Neuronal stem cell (in vitro differentiated cells): ENCODE data around the gene GPR161.
"Not testable (repeated sequence)": the region's sequence is repeated elsewhere in the genome, so short reads cannot be mapped to it uniquely, and the experiment has no call there.

Experiments
- DNase-seq: peaks from one replicate; pipeline ENCODE4 v3.0.0-alpha.2; 2013; ENCODE audit warnings: low spot score
- H2AFZ ChIP-seq: one replicate; pipeline ENCODE4 v1.6.1; 2013; ENCODE audit warnings: mild to moderate bottlenecking, low read length, inconsistent platforms
- H2AK5ac ChIP-seq: 2 replicates; pipeline ENCODE4 v1.6.1; 2013; ENCODE audit warnings: low read depth, mild to moderate bottlenecking, inconsistent platforms, low read length, moderate library complexity, mixed read lengths
- H2BK120ac ChIP-seq: 2 replicates; pipeline ENCODE4 v1.6.1; 2013; ENCODE audit warnings: low read depth, mild to moderate bottlenecking, inconsistent platforms, low read length, moderate library complexity, mixed read lengths
- H2BK12ac ChIP-seq: one replicate; pipeline ENCODE4 v1.6.1; 2013; ENCODE audit warnings: low read length, inconsistent platforms
- H2BK15ac ChIP-seq: 2 replicates; pipeline ENCODE4 v1.6.1; 2013; ENCODE audit warnings: mild to moderate bottlenecking, low read length, inconsistent platforms, mixed read lengths
- H2BK5ac ChIP-seq: one replicate; pipeline ENCODE4 v1.6.1; 2013; ENCODE audit warnings: inconsistent platforms, mild to moderate bottlenecking, low read length, moderate library complexity
- H3K14ac ChIP-seq: one replicate; pipeline ENCODE4 v1.6.1; 2013; ENCODE audit warnings: low read length, inconsistent platforms
- H3K18ac ChIP-seq: 2 replicates; pipeline ENCODE4 v1.6.1; 2013; ENCODE audit warnings: low read length, inconsistent platforms
- H3K23ac ChIP-seq: 2 replicates; pipeline ENCODE4 v1.6.1; 2013; ENCODE audit warnings: low read depth, mild to moderate bottlenecking, mixed read lengths, low read length, inconsistent platforms; ENCODE audit not compliant: poor library complexity
- H3K27ac ChIP-seq: replicated peaks from 3 replicates; pipeline ENCODE4 v1.5.1; 2013; ENCODE audit warnings: low read length, inconsistent platforms
- H3K27me3 ChIP-seq, 3 experiments: 2 replicates each; pipeline ENCODE4 v1.6.1; 2013; ENCODE audit warnings: low read length in 3 of 3, mild to moderate bottlenecking in 2 of 3, inconsistent platforms in 1 of 3, low read depth in 1 of 3, mixed read lengths in 1 of 3, moderate library complexity in 1 of 3; ENCODE audit not compliant: control insufficient read depth in 3 of 3, insufficient read depth in 3 of 3
- H3K36me3 ChIP-seq, 2 donors: replicated peaks in 1 of 2; 2 replicates each; pipeline ENCODE4 v1.6.1; 2013; ENCODE audit warnings: low read length in 2 of 2; ENCODE audit not compliant: control insufficient read depth in 2 of 2, insufficient read depth in 2 of 2
- H3K4ac ChIP-seq: 2 replicates; pipeline ENCODE4 v1.6.1; 2013; ENCODE audit warnings: inconsistent platforms, mild to moderate bottlenecking, low read length, moderate library complexity
- H3K4me1 ChIP-seq, 2 donors: 1 replicate in 1 of 2; 2 replicates in 1 of 2; pipeline ENCODE4 v1.6.1; 2013; ENCODE audit warnings: low read length in 2 of 2, low read depth in 1 of 2; ENCODE audit not compliant: control insufficient read depth in 2 of 2, insufficient read depth in 1 of 2
- H3K4me2 ChIP-seq: one replicate; pipeline ENCODE4 v1.6.1; 2013; ENCODE audit warnings: mild to moderate bottlenecking, low read length, inconsistent platforms; ENCODE audit not compliant: insufficient read depth, poor library complexity, severe bottlenecking
- H3K4me3 ChIP-seq, 2 donors: 2 replicates each; pipeline ENCODE4 v1.5.1; 2013; ENCODE audit warnings: low read length in 2 of 2, mild to moderate bottlenecking in 2 of 2, inconsistent platforms in 1 of 2, moderate library complexity in 1 of 2
- H3K79me1 ChIP-seq: one replicate; pipeline ENCODE4 v1.6.1; 2013; ENCODE audit warnings: low read depth, mild to moderate bottlenecking, inconsistent platforms, low read length, moderate library complexity
- H3K9ac ChIP-seq: one replicate; pipeline ENCODE4 v1.6.1; 2013; ENCODE audit warnings: mild to moderate bottlenecking, low read depth, low read length, inconsistent platforms; ENCODE audit not compliant: poor library complexity
- H3K9me3 ChIP-seq, 2 donors: replicated peaks in 1 of 2; 2 replicates each; pipeline versions ENCODE3 to v1.6.1; 2013; ENCODE audit warnings: low read length in 2 of 2, mild to moderate bottlenecking in 2 of 2, inconsistent platforms in 1 of 2, low read depth in 1 of 2, mixed read lengths in 1 of 2, moderate library complexity in 1 of 2; ENCODE audit not compliant: control insufficient read depth in 2 of 2, insufficient read depth in 1 of 2
- H4K8ac ChIP-seq: one replicate; pipeline ENCODE4 v1.6.1; 2013; ENCODE audit warnings: low read depth, mild to moderate bottlenecking, inconsistent platforms, low read length, moderate library complexity
- H4K91ac ChIP-seq: one replicate; pipeline ENCODE4 v1.6.1; 2013; ENCODE audit warnings: low read length, low read depth, mild to moderate bottlenecking, inconsistent platforms; ENCODE audit not compliant: poor library complexity
- WGBS, 2 donors: extraction: QIAGEN DNeasy Blood & Tissue Kit; methylation state at CpG; one replicate each; pipeline ENCODE4 v1.1.7; 2013; ENCODE audit warnings: missing lambda C conversion rate in 2 of 2, mixed read lengths in 1 of 2; ENCODE audit not compliant: insufficient read length in 2 of 2, insufficient replicate concordance in 1 of 2; ENCODE audit errors: extremely low coverage in 2 of 2; 5-methylcytosine and 5-hydroxymethylcytosine counted together

The GPR161 gene

DNA sequence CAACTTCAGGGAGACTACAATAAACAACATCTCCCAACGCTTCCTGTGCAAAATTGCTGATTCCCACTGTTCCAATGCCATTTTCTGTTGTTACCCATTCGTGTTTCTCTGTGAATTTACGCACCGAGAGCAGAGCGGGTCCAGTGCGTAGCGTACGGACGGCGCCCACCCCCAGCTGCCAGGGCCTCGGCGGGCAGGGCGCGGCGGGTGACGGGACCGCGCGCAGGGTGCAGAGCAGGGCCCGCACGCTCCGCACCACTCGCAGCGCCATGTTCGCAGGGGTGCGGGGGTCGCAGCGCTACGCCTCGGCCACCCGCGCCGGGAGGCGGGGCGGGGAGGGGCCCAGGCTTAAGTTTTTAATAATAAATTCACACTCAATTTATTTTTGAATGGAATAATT lies 80.6 kb downstream of the GPR161 start:
- H3K9ac ChIP-seq, H3K4me3 ChIP-seq: not testable (repeated sequence)

DNA sequence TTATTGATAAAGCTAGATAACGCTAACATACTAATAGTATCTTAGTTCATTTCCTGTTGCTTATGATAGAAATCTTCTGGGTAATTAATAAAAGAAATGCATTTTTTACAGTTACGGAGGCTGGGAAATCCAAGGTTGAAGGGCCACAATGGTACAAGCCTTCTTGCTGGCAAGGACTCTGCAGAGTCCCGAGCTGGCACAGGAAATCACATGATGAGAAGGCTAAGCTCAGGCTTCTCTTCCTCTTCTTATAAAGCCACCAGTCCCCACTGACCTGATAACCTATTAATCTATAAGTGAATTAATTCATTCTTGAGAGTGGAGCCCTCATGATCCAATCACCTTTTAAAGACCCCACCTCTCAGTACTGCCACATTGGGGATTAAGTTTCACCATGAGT lies 82.6 kb downstream of the GPR161 start:
- Histone ChIP-seq H2AK5ac (no peak overlapping the region), H3K4me1 (no peaks in the 10 kb centered on the region), H3K14ac (no peak overlapping the region), H2BK5ac (no peak overlapping the region), H2AFZ (no peak overlapping the region), H2BK120ac (no peak overlapping the region), H3K9ac (no peak overlapping the region), H3K23ac (no peak overlapping the region), H3K18ac (no peak overlapping the region), H2BK12ac (no peak overlapping the region), H3K27ac (no peak overlapping the region), H3K4me3 (no peak overlapping the region), H3K79me1 (no peaks in the 10 kb centered on the region), H4K91ac (no peak overlapping the region), H3K9me3 (no peaks in the 10 kb centered on the region), H2BK15ac (no peak overlapping the region), H3K36me3 (no peaks in the 10 kb centered on the region), H3K4ac (no peak overlapping the region), H4K8ac (no peak overlapping the region), H3K4me2 (no peak overlapping the region), H3K27me3 (no peaks in the 10 kb centered on the region)
- DNase-seq, result no peak
- no CpG with 5 or more reads among the region's 3 CpGs for WGBS, 2 donors

More for the DNA sequence above, 80.6 kb downstream of the GPR161 start:
- not testable (repeated sequence) for H2BK12ac ChIP-seq, H2AFZ ChIP-seq, H3K4me2 ChIP-seq, H3K14ac ChIP-seq, H3K36me3 ChIP-seq, H2BK120ac ChIP-seq, H3K79me1 ChIP-seq, H2AK5ac ChIP-seq, H3K4ac ChIP-seq, H3K9me3 ChIP-seq, H4K8ac ChIP-seq, H3K27me3 ChIP-seq, DNase-seq, H2BK5ac ChIP-seq, H3K4me1 ChIP-seq, H3K18ac ChIP-seq, H2BK15ac ChIP-seq, H3K27ac ChIP-seq, H3K23ac ChIP-seq, H4K91ac ChIP-seq
- no CpG with 5 or more reads among the region's 35 CpGs for WGBS, 2 donors

DNA sequence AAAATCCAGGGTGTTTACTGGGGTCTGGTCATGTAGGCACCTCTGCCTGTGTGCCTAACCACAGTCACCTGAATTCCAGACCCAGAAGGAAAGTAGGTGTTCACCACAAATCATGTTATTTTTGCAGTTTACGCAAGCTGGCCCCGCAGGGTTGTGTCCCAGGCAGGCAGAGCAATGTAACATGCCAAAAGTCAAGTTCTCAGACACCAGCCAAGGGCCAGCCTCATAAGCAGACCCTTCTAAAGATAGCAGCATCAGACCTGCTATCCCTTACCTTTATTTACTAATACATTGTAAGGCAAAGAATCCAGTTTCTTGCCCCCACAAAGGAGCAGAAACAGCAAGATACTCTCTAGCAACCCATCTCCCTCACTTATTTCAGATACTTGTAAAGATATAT lies 83.0 kb downstream of the GPR161 start:
- H3K18ac ChIP-seq, result no peak overlapping the region
- DNase-seq, result no peak
- H2BK120ac ChIP-seq, result no peak overlapping the region
- H3K4me3 ChIP-seq, result no peak overlapping the region
- no peak overlapping the region for H3K27ac ChIP-seq
- no peak overlapping the region for H2AFZ ChIP-seq
- no peak overlapping the region for H2AK5ac ChIP-seq
- no peak overlapping the region for H4K91ac ChIP-seq
- H3K79me1 ChIP-seq, result no peaks in the 10 kb centered on the region
- no peak overlapping the region for H3K23ac ChIP-seq
- no peak overlapping the region for H3K9ac ChIP-seq
- H2BK5ac ChIP-seq, result no peak overlapping the region
- no peak overlapping the region for H3K14ac ChIP-seq
- no peaks in the 10 kb centered on the region for H3K27me3 ChIP-seq
- no peak overlapping the region for H3K4ac ChIP-seq
- H4K8ac ChIP-seq, result no peak overlapping the region
- no CpG with 5 or more reads among the region's 2 CpGs for WGBS, 2 donors
- H3K36me3 ChIP-seq, result no peaks in the 10 kb centered on the region
- no peak overlapping the region for H2BK15ac ChIP-seq
- H3K4me1 ChIP-seq, result no peaks in the 10 kb centered on the region
- no peak overlapping the region for H3K4me2 ChIP-seq
- H2BK12ac ChIP-seq, result no peak overlapping the region
- no peaks in the 10 kb centered on the region for H3K9me3 ChIP-seq

DNA sequence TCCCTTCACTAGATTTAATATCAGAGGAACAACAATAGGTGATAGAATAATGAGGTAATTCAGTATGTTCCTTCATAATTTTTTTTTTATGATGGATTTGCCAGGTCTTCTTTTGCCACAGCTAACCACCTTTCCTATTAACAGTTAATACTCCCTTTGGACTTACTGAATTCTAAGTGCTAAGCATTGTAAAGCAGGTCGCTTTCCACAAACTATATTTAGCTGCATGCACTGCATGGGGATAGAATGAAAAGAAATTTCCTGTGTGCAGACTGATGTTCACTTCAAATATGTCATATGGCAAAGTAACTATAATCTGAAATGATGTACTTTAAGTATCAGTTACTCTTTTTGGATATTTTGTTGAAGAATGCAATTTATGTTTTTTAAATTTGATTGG lies 85.8 kb downstream of the GPR161 start:
- Histone ChIP-seq H3K79me1 (no peaks in the 10 kb centered on the region), H3K4me3 (no peak overlapping the region), H3K4ac (no peak overlapping the region), H2BK12ac (no peak overlapping the region), H3K14ac (no peak overlapping the region), H2BK5ac (no peak overlapping the region), H3K4me2 (no peak overlapping the region), H2BK15ac (no peak overlapping the region), H3K18ac (no peak overlapping the region), H4K91ac (no peak overlapping the region), H3K9ac (no peak overlapping the region), H2AFZ (no peak overlapping the region), H3K9me3 (no peaks in the 10 kb centered on the region), H3K27ac (no peak overlapping the region), H3K36me3 (no peaks in the 10 kb centered on the region), H3K27me3 (no peaks in the 10 kb centered on the region), H3K23ac (no peak overlapping the region), H2BK120ac (no peak overlapping the region), H2AK5ac (no peak overlapping the region), H3K4me1 (no peaks in the 10 kb centered on the region), H4K8ac (no peak overlapping the region)
- WGBS, 2 donors, result no CpG with 5 or more reads among the region's 1 CpG
- no peak for DNase-seq
